HL-60 (cell line): ENCODE measurements around the gene ZNF70.

Source experiments
- CTCF ChIP-seq: IDR thresholded peaks from one replicate; pipeline ENCODE4 v1.5.1; 2011; ENCODE audit warnings: low read length, control low read depth, inconsistent platforms; ENCODE audit not compliant: insufficient read depth
- GABPA ChIP-seq: IDR thresholded peaks from 2 replicates; pipeline ENCODE4 v1.6.1; 2012; ENCODE audit warnings: low read depth
- POLR2AphosphoS5 ChIP-seq: IDR thresholded peaks from 2 replicates; pipeline ENCODE4 v1.6.1; 2012; ENCODE audit warnings: low read depth
- REST ChIP-seq: IDR thresholded peaks from 2 replicates; pipeline ENCODE4 v1.6.1; 2012; ENCODE audit warnings: low read depth; ENCODE audit not compliant: insufficient replicate concordance

GRCh38 chr22:23793326-23793725 lies 42.4 kb upstream of the ZNF70 start:
- TF ChIP-seq CTCF (no peak), GABPA (no peak), REST (no peak), POLR2AphosphoS5 (no peak)
